Caco-2 (cell line): ENCODE data around the gene PPM1H. TPM values are rescaled to one million over a fixed set of nuclear protein-coding genes. Genes with fewer than 3 reads are reported as not detected.

Experiments
- BruUV-seq: library from RNA; stranded (reverse); fragments of 400-500 nt; replicated peaks from 2 replicates; lab custom pipeline; 2021; lab: Mats Ljungman, UMichigan
- CTCF ChIA-PET: fragments of 300-600 bp; sonication (Branson Sonifier 250); formaldehyde crosslinking; loops from one replicate; lab custom pipeline; 2022; ENCODE audit warnings: antibody characterized with exemption; lab: Charles Lee
- POLR2A ChIA-PET: fragments of 300-600 bp; sonication (Branson Sonifier 250); formaldehyde crosslinking; loops from one replicate; lab custom pipeline; 2022; ENCODE audit warnings: antibody characterized with exemption; lab: Charles Lee
- DNase-seq, 2 experiments: peaks; one replicate each; pipeline versions ENCODE4 v3.0.0 to v3.0.0-alpha.2; 2020 to 2022
- H3K27me3 ChIP-seq: replicated peaks from 2 replicates; pipeline ENCODE4 v1.6.0; 2011; ENCODE audit warnings: low read length; ENCODE audit not compliant: control insufficient read depth, insufficient read depth
- H3K36me3 ChIP-seq: 2 replicates; pipeline ENCODE4 v1.5.1; 2011; ENCODE audit warnings: low read length; ENCODE audit not compliant: control insufficient read depth, insufficient read depth
- H3K4me1 ChIP-seq: fragments of 250-450 bp; sonication (Bioruptor Pico); 2 replicates; pipeline ENCODE4 v1.5.1; 2020; ENCODE audit warnings: mild to moderate bottlenecking
- H3K4me3 ChIP-seq: 2 replicates; pipeline ENCODE4 v1.5.1; 2011; ENCODE audit warnings: low read depth, mild to moderate bottlenecking, control low read depth, low read length
- H3K9me3 ChIP-seq: fragments of 250-450 bp; sonication (Bioruptor Pico); 2 replicates; pipeline ENCODE4 v1.5.1; 2020; ENCODE audit warnings: mild to moderate bottlenecking, moderate library complexity
- H3K27ac Mint-ChIP-seq: one replicate; pipeline ENCODE4 v1.8.0; 2022; ENCODE audit warnings: mixed read lengths; ENCODE audit not compliant: unreplicated experiment
- H3K27me3 Mint-ChIP-seq: one replicate; pipeline ENCODE4 v1.8.0; 2022; ENCODE audit warnings: mixed read lengths; ENCODE audit not compliant: insufficient read depth, unreplicated experiment
- H3K36me3 Mint-ChIP-seq: one replicate; pipeline ENCODE4 v1.8.0; 2022; ENCODE audit warnings: mild to moderate bottlenecking, mixed read lengths; ENCODE audit not compliant: insufficient read depth, unreplicated experiment
- H3K4me1 Mint-ChIP-seq: one replicate; pipeline ENCODE4 v1.8.0; 2022; ENCODE audit warnings: low read depth, mixed read lengths; ENCODE audit not compliant: unreplicated experiment
- H3K4me3 Mint-ChIP-seq: one replicate; pipeline ENCODE4 v1.8.0; 2022; ENCODE audit warnings: mild to moderate bottlenecking, moderate library complexity, mixed read lengths; ENCODE audit not compliant: unreplicated experiment
- H3K9me3 Mint-ChIP-seq: one replicate; pipeline ENCODE4 v1.8.0; 2022; ENCODE audit warnings: mixed read lengths; ENCODE audit not compliant: unreplicated experiment
- intact Hi-C: fragments of 100-400 bp; cut with micrococcal nuclease; formaldehyde crosslinking; loops from one replicate; pipeline ENCODE4 v1.10.0; 2022; ENCODE audit not compliant: unreplicated experiment
- total RNA-seq: library from RNA; stranded (reverse); gene quantifications from 2 replicates; pipeline ENCODE4 v1.2.3, GENCODE V29; 2022
- TF ChIP-seq, protein P1 (sequence below), 2 experiments: fragments of 200-600 bp in 1 of 2; IDR thresholded peaks; 1 replicate in 1 of 2; 2 replicates in 1 of 2; pipeline versions ENCODE4 v1.5.1 to v1.8.0; 2011 to 2022; ENCODE audit warnings: antibody characterized with exemption in 1 of 2, control low read depth in 1 of 2, inconsistent platforms in 1 of 2, low read depth in 1 of 2, low read length in 1 of 2, mild to moderate bottlenecking in 1 of 2, moderate library complexity in 1 of 2; ENCODE audit not compliant: insufficient read depth in 1 of 2, severe bottlenecking in 1 of 2, unreplicated experiment in 1 of 2

Gene PPM1H
- total RNA-seq, 1 experiment from 2014 or later, result 151 TPM

GRCh38 chr12:62803756-62804155 is 131.2 kb downstream of the PPM1H start:
- peaks cover 47% of the 10 kb centered on the region for H3K4me1 ChIP-seq
- H3K9me3 ChIP-seq, result no peaks in the 10 kb centered on the region
- no TSS peak for BruUV-seq
- DNase-seq, result no peak
- ChIA-PET CTCF (interaction anchor here (1.5 kb wide), 1 partner anchor 201 kb away, joined by 4 read pairs; no protein-coding TSS in a partner anchor), POLR2A (no interaction called here)
- H3K27me3 ChIP-seq, result no peaks in the 10 kb centered on the region
- peaks cover 39% of the 10 kb centered on the region for H3K4me1 Mint-ChIP-seq
- no peaks in the 10 kb centered on the region for H3K36me3 ChIP-seq
- H3K4me3 Mint-ChIP-seq, result no peak overlapping the region
- H3K9me3 Mint-ChIP-seq, result peaks cover 11% of the 10 kb centered on the region
- H3K27ac Mint-ChIP-seq, result no peak overlapping the region
- H3K27me3 Mint-ChIP-seq, result no peaks in the 10 kb centered on the region
- intact Hi-C loops, result loop anchor here (5.0 kb wide), 1 partner anchor 129 kb away; no protein-coding TSS in a partner anchor
- no peak overlapping the region for H3K4me3 ChIP-seq
- TF ChIP-seq, protein P1, sequence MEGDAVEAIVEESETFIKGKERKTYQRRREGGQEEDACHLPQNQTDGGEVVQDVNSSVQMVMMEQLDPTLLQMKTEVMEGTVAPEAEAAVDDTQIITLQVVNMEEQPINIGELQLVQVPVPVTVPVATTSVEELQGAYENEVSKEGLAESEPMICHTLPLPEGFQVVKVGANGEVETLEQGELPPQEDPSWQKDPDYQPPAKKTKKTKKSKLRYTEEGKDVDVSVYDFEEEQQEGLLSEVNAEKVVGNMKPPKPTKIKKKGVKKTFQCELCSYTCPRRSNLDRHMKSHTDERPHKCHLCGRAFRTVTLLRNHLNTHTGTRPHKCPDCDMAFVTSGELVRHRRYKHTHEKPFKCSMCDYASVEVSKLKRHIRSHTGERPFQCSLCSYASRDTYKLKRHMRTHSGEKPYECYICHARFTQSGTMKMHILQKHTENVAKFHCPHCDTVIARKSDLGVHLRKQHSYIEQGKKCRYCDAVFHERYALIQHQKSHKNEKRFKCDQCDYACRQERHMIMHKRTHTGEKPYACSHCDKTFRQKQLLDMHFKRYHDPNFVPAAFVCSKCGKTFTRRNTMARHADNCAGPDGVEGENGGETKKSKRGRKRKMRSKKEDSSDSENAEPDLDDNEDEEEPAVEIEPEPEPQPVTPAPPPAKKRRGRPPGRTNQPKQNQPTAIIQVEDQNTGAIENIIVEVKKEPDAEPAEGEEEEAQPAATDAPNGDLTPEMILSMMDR (IDR thresholded peaks at IDR 0.05; ENCODE audit: insufficient read depth in 1 of 2, low read depth in 1 of 2, low read length in 1 of 2, severe bottlenecking in 1 of 2, unreplicated experiment in 1 of 2), result no peak
- peaks cover 84% of the 10 kb centered on the region for H3K36me3 Mint-ChIP-seq

DNA sequence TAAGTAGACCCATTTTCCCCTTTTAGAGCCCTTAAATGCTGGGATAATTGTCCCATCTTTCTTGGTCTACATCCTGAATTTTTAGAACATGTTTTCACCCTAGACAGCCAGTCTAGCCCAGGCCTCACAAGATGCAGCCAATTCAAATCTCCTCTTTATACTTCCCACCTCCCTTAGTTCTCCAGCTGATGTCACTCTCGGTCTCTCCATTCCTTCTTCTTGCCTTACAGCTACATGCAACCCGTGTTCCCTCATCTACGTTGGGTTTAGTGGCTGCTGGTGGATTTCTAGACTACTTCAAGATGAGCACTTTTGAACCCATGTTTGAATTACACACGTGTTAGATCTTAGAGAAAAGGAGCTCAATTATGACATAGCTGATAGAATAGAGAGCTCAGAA is 132.0 kb downstream of the PPM1H start:
- no TSS peak for BruUV-seq
- H3K36me3 Mint-ChIP-seq, result peaks cover 84% of the 10 kb centered on the region
- Histone ChIP-seq H3K36me3 (no peaks in the 10 kb centered on the region), H3K4me3 (no peak overlapping the region), H3K9me3 (no peaks in the 10 kb centered on the region), H3K4me1 (peaks cover 53% of the 10 kb centered on the region), H3K27me3 (no peaks in the 10 kb centered on the region)
- TF ChIP-seq, protein P1 (IDR thresholded peaks at IDR 0.05; ENCODE audit: insufficient read depth in 1 of 2, low read depth in 1 of 2, low read length in 1 of 2, severe bottlenecking in 1 of 2, unreplicated experiment in 1 of 2), result no peak
- ChIA-PET CTCF (interaction anchor here (0.6 to 1.5 kb wide), 2 partner anchors 200 to 265 kb away, joined by 3 to 4 read pairs; no protein-coding TSS in a partner anchor), POLR2A (no interaction called here)
- H3K27ac Mint-ChIP-seq, result peak overlapping the region; percentile 56
- no peaks in the 10 kb centered on the region for H3K27me3 Mint-ChIP-seq
- H3K4me1 Mint-ChIP-seq, result peaks cover 43% of the 10 kb centered on the region
- DNase-seq, result no peak
- no peak overlapping the region for H3K4me3 Mint-ChIP-seq
- intact Hi-C loops, result loop anchor here (5.0 kb wide), 1 partner anchor 129 kb away; no protein-coding TSS in a partner anchor
- H3K9me3 Mint-ChIP-seq, result peaks cover 11% of the 10 kb centered on the region

DNA sequence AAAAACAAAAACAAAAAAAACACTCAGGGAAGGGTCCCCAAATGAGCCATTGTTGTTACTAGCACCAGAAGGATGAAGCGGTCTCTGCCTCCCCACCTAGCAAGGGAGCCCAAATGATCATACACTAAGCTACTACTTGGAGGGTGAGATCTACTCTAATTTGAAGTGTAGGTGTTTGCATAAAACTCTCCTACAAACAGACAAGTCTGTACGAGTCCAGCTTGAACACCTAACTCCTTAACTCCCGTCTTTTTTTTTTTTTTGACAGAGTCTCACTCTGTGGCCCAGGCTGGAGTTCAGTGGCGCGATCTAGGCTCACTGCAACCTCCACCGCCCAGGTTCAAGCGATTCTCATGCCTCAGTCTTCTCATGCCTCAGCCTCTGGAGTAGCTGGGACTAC is 132.6 kb downstream of the PPM1H start:
- Histone ChIP-seq H3K36me3 (no peaks in the 10 kb centered on the region; the same call in 1 of the 2 replicates), H3K4me3 (no peak overlapping the region), H3K9me3 (no peaks in the 10 kb centered on the region), H3K27me3 (no peaks in the 10 kb centered on the region), H3K4me1 (peaks cover 58% of the 10 kb centered on the region)
- CTCF ChIA-PET, result interaction anchor here (0.6 kb wide), 2 partner anchors 15 to 291 kb away, joined by 3 read pairs; no protein-coding TSS in a partner anchor
- intact Hi-C loops, result loop anchor here (5.0 kb wide), 1 partner anchor 130 kb away; no protein-coding TSS in a partner anchor
- no peak overlapping the region for H3K4me3 Mint-ChIP-seq
- peak overlapping the region; percentile 66 for H3K27ac Mint-ChIP-seq
- BruUV-seq, result no TSS peak
- POLR2A ChIA-PET, result no interaction called here
- TF ChIP-seq, protein P1 (IDR thresholded peaks at IDR 0.05; ENCODE audit: insufficient read depth in 1 of 2, low read depth in 1 of 2, low read length in 1 of 2, severe bottlenecking in 1 of 2, unreplicated experiment in 1 of 2), result no peak
- DNase-seq, result no peak
- H3K36me3 Mint-ChIP-seq, result peaks cover 85% of the 10 kb centered on the region
- H3K27me3 Mint-ChIP-seq, result no peaks in the 10 kb centered on the region
- peaks cover 11% of the 10 kb centered on the region for H3K9me3 Mint-ChIP-seq
- peaks cover 42% of the 10 kb centered on the region for H3K4me1 Mint-ChIP-seq
